ENCODE data around the gene TRIO.
A peak's percentile ranks its signal among the peaks of the same experiment; 100 is the strongest.

Gene TRIO

GRCh38 chr5:14168793-14169262 is 25.7 kb downstream of the TRIO start:
- DNase-seq: no peak

GRCh38 chr5:14171046-14171445 is 27.9 kb downstream of the TRIO start:
- DNase-seq: no peak

- DNase-seq: peak; percentile 39
These were observed 28.5 kb downstream of the TRIO start for GRCh38 chr5:14171621-14172020.

- DNase-seq: no peak
These were observed 29.1 kb downstream of the TRIO start for GRCh38 chr5:14172149-14172795.

GRCh38 chr5:14173377-14174229 is 30.5 kb downstream of the TRIO start:
- DNase-seq: no peak

GRCh38 chr5:14174230-14174636 is 31.1 kb downstream of the TRIO start:
- peak; percentile 47 for DNase-seq

- peak; percentile 30 for DNase-seq
These were observed 32.2 kb downstream of the TRIO start for GRCh38 chr5:14175381-14175780.

- DNase-seq: no peak
These were observed 33.7 kb downstream of the TRIO start for GRCh38 chr5:14176888-14177287.

GRCh38 chr5:14177634-14178033 is 34.5 kb downstream of the TRIO start:
- DNase-seq: no peak

- no peak for DNase-seq
These were observed 34.9 kb downstream of the TRIO start for GRCh38 chr5:14178091-14178490.

- peak; percentile 44 for DNase-seq
These were observed 35.6 kb downstream of the TRIO start for GRCh38 chr5:14178671-14179211.

GRCh38 chr5:14179446-14179845 is 36.3 kb downstream of the TRIO start:
- DNase-seq: no peak

- no peak for DNase-seq
These were observed 37.3 kb downstream of the TRIO start for GRCh38 chr5:14180437-14180836.

- no peak for DNase-seq
These were observed 38.3 kb downstream of the TRIO start for GRCh38 chr5:14181299-14181968.

- DNase-seq: no peak
These were observed 39.6 kb downstream of the TRIO start for GRCh38 chr5:14182761-14183160.

GRCh38 chr5:14183187-14183939 is 40.2 kb downstream of the TRIO start:
- no peak for DNase-seq

- no peak for DNase-seq
These were observed 40.9 kb downstream of the TRIO start for GRCh38 chr5:14184082-14184481.

GRCh38 chr5:14184725-14185124 is 41.6 kb downstream of the TRIO start:
- no peak for DNase-seq

- DNase-seq: no peak
These were observed 42.4 kb downstream of the TRIO start for GRCh38 chr5:14185326-14186058.

- no peak for DNase-seq
These were observed 43.1 kb downstream of the TRIO start for GRCh38 chr5:14186059-14186830.

GRCh38 chr5:14187157-14187556 is 44.0 kb downstream of the TRIO start:
- no peak for DNase-seq

Measured in suppressor macrophage treated with lipopolysaccharide for 4 hours (primary cell).